ENCODE results near the gene SMYD3.

GRCh38 chr1:245871915-245872314 is 635.2 kb downstream of the SMYD3 start:
- TF ChIP-seq, protein P1, sequence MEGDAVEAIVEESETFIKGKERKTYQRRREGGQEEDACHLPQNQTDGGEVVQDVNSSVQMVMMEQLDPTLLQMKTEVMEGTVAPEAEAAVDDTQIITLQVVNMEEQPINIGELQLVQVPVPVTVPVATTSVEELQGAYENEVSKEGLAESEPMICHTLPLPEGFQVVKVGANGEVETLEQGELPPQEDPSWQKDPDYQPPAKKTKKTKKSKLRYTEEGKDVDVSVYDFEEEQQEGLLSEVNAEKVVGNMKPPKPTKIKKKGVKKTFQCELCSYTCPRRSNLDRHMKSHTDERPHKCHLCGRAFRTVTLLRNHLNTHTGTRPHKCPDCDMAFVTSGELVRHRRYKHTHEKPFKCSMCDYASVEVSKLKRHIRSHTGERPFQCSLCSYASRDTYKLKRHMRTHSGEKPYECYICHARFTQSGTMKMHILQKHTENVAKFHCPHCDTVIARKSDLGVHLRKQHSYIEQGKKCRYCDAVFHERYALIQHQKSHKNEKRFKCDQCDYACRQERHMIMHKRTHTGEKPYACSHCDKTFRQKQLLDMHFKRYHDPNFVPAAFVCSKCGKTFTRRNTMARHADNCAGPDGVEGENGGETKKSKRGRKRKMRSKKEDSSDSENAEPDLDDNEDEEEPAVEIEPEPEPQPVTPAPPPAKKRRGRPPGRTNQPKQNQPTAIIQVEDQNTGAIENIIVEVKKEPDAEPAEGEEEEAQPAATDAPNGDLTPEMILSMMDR (IDR thresholded peaks at IDR 0.05), result no peak
- no peak for TF ChIP-seq POLR2A (IDR thresholded peaks at IDR 0.05)
